Mucosa of rectum (tissue), 2 donors: ENCODE data around the gene PDE4B.

Source experiments
- H3K27ac ChIP-seq, 2 donors: one replicate each; pipeline ENCODE4 v1.7.0; 2013; ENCODE audit warnings: inconsistent platforms in 2 of 2, low read depth in 2 of 2, low read length in 2 of 2
- H3K27me3 ChIP-seq, 2 donors: one replicate each; pipeline ENCODE4 v1.7.0; 2013; ENCODE audit warnings: low read length in 2 of 2; ENCODE audit not compliant: control insufficient read depth in 2 of 2, insufficient read depth in 2 of 2
- H3K36me3 ChIP-seq, 2 donors: one replicate each; pipeline ENCODE4 v1.7.0; 2013; ENCODE audit warnings: low read length in 2 of 2; ENCODE audit not compliant: control insufficient read depth in 2 of 2, insufficient read depth in 2 of 2
- H3K4me1 ChIP-seq, 2 donors: one replicate each; pipeline ENCODE4 v1.7.0; 2013; ENCODE audit warnings: low read length in 2 of 2, mild to moderate bottlenecking in 1 of 2; ENCODE audit not compliant: control insufficient read depth in 2 of 2, insufficient read depth in 2 of 2
- H3K4me3 ChIP-seq, 2 donors: one replicate each; pipeline ENCODE4 v1.7.0; 2013; ENCODE audit warnings: low read length in 2 of 2
- H3K9ac ChIP-seq, 2 donors: one replicate each; pipeline ENCODE4 v1.7.0; 2013; ENCODE audit warnings: low read length in 2 of 2, low read depth in 1 of 2, mild to moderate bottlenecking in 1 of 2
- H3K9me3 ChIP-seq, 2 donors: one replicate each; pipeline ENCODE4 v1.7.0; 2013; ENCODE audit warnings: low read length in 2 of 2; ENCODE audit not compliant: control insufficient read depth in 2 of 2
- donor health status: healthy.
- donor health status: Normal muscosa, but diverticular disease.

PDE4B gene

GRCh38 chr1:66281808-66282207 is 489.1 kb downstream of the PDE4B start:
- no peak overlapping the region for H3K4me3 ChIP-seq
- H3K27ac ChIP-seq, result peak overlapping the region; percentile 10 to 56
- no peaks in the 10 kb centered on the region for H3K36me3 ChIP-seq
- H3K9me3 ChIP-seq, result no peaks in the 10 kb centered on the region
- H3K9ac ChIP-seq, result no peak overlapping the region
- H3K27me3 ChIP-seq, result no peaks in the 10 kb centered on the region
- H3K4me1 ChIP-seq, result peaks cover 2 to 4% of the 10 kb centered on the region in 2 donors

GRCh38 chr1:66282343-66282852 is 489.7 kb downstream of the PDE4B start:
- peaks cover 2 to 4% of the 10 kb centered on the region in 2 donors for H3K4me1 ChIP-seq

GRCh38 chr1:66282891-66283621 is 490.4 kb downstream of the PDE4B start:
- H3K4me3 ChIP-seq, result no peak overlapping the region
- no peaks in the 10 kb centered on the region for H3K27me3 ChIP-seq
- no peak overlapping the region for H3K9ac ChIP-seq
- H3K9me3 ChIP-seq, result no peaks in the 10 kb centered on the region
- H3K4me1 ChIP-seq, result peaks cover 0 to 4% of the 10 kb centered on the region in 2 donors
- peak overlapping the region; percentile 15 to 45 for H3K27ac ChIP-seq
- H3K36me3 ChIP-seq, result no peaks in the 10 kb centered on the region

More at GRCh38 chr1:66282343-66282852, 489.7 kb downstream of the PDE4B start:
- H3K27me3 ChIP-seq, result no peaks in the 10 kb centered on the region
- no peaks in the 10 kb centered on the region for H3K36me3 ChIP-seq
- peak overlapping the region; percentile 15 to 56 for H3K27ac ChIP-seq
- H3K9me3 ChIP-seq, result no peaks in the 10 kb centered on the region
- H3K9ac ChIP-seq, result no peak overlapping the region
- H3K4me3 ChIP-seq, result no peak overlapping the region

GRCh38 chr1:66283622-66284041 is 490.9 kb downstream of the PDE4B start:
- Histone ChIP-seq H3K9ac (no peak overlapping the region), H3K9me3 (no peaks in the 10 kb centered on the region), H3K27me3 (no peaks in the 10 kb centered on the region), H3K4me1 (no peaks in the 10 kb centered on the region), H3K4me3 (no peak overlapping the region), H3K27ac (no peak overlapping the region), H3K36me3 (no peaks in the 10 kb centered on the region)

- no peak overlapping the region for H3K27ac ChIP-seq
- no peaks in the 10 kb centered on the region for H3K9me3 ChIP-seq
- no peaks in the 10 kb centered on the region for H3K36me3 ChIP-seq
- H3K9ac ChIP-seq, result no peak overlapping the region
- H3K27me3 ChIP-seq, result no peaks in the 10 kb centered on the region
- no peaks in the 10 kb centered on the region for H3K4me1 ChIP-seq
- H3K4me3 ChIP-seq, result no peak overlapping the region
Measured at GRCh38 chr1:66284746-66285145, 492.1 kb downstream of the PDE4B start.

GRCh38 chr1:66285618-66286270 is 493.0 kb downstream of the PDE4B start:
- Histone ChIP-seq H3K4me3 (no peak overlapping the region), H3K36me3 (no peaks in the 10 kb centered on the region), H3K4me1 (no peaks in the 10 kb centered on the region), H3K9me3 (no peaks in the 10 kb centered on the region), H3K27ac (peak overlapping the region in 1 of 2 donors; percentile 41), H3K27me3 (no peaks in the 10 kb centered on the region), H3K9ac (no peak overlapping the region)

GRCh38 chr1:66286307-66286706 is 493.6 kb downstream of the PDE4B start:
- Histone ChIP-seq H3K4me3 (no peak overlapping the region), H3K27ac (no peak overlapping the region), H3K4me1 (no peaks in the 10 kb centered on the region), H3K27me3 (no peaks in the 10 kb centered on the region), H3K36me3 (no peaks in the 10 kb centered on the region), H3K9ac (no peak overlapping the region), H3K9me3 (no peaks in the 10 kb centered on the region)

GRCh38 chr1:66288048-66288447 is 495.4 kb downstream of the PDE4B start:
- Histone ChIP-seq H3K27ac (no peak overlapping the region), H3K27me3 (no peaks in the 10 kb centered on the region)

GRCh38 chr1:66290761-66291530 is 498.3 kb downstream of the PDE4B start:
- Histone ChIP-seq H3K4me3 (no peak overlapping the region), H3K27me3 (no peaks in the 10 kb centered on the region), H3K36me3 (no peaks in the 10 kb centered on the region), H3K27ac (no peak overlapping the region), H3K9ac (no peak overlapping the region), H3K4me1 (no peaks in the 10 kb centered on the region), H3K9me3 (no peaks in the 10 kb centered on the region)

More at GRCh38 chr1:66288048-66288447, 495.4 kb downstream of the PDE4B start:
- Histone ChIP-seq H3K4me3 (no peak overlapping the region), H3K36me3 (no peaks in the 10 kb centered on the region), H3K9me3 (no peaks in the 10 kb centered on the region), H3K9ac (no peak overlapping the region), H3K4me1 (no peaks in the 10 kb centered on the region)

GRCh38 chr1:66291531-66291864 is 498.8 kb downstream of the PDE4B start:
- H3K4me1 ChIP-seq, result no peaks in the 10 kb centered on the region
- no peaks in the 10 kb centered on the region for H3K36me3 ChIP-seq
- no peaks in the 10 kb centered on the region for H3K9me3 ChIP-seq
- H3K9ac ChIP-seq, result no peak overlapping the region
- no peaks in the 10 kb centered on the region for H3K27me3 ChIP-seq
- H3K4me3 ChIP-seq, result no peak overlapping the region
- no peak overlapping the region for H3K27ac ChIP-seq
